T-cell (primary cell): ENCODE measurements around the gene C1orf116. TPM values are rescaled to one million over a fixed set of nuclear protein-coding genes. Genes with fewer than 3 reads are reported as not detected.

Source experiments
- ATAC-seq, 4 experiments: fragments of 200-7000 bp in 3 of 4; fragments of 150-1000 bp in 1 of 4; cut with Tn5 transposase; replicated peaks in 1 of 4; 1 replicate in 3 of 4; 2 replicates in 1 of 4; pipeline ENCODE4 v1.10.0; 2021; ENCODE audit warnings: moderate library complexity in 3 of 4, mild to moderate bottlenecking in 2 of 4, moderate number of reproducible peaks in 1 of 4
- CTCF ChIA-PET, 2 donors: fragments of 300-600 bp; sonication (Branson Sonifier 250); formaldehyde crosslinking; loops; one replicate each; lab custom pipeline; 2022; ENCODE audit warnings: antibody characterized with exemption in 2 of 2; lab: Charles Lee
- POLR2A ChIA-PET, 2 donors: fragments of 300-600 bp; sonication (Branson Sonifier 250); formaldehyde crosslinking; loops; one replicate each; lab custom pipeline; 2022; ENCODE audit warnings: antibody characterized with exemption in 2 of 2; lab: Charles Lee
- DNase-seq, 35 experiments: peaks; one replicate each; pipeline versions ENCODE4 v3.0.0 to v3.0.0-alpha.2; 2013 to 2023
- H3K27ac ChIP-seq: one replicate; pipeline ENCODE4 v1.5.1; 2013; ENCODE audit warnings: low read length
- H3K27me3 ChIP-seq, 2 experiments: replicated peaks in 1 of 2; 1 replicate in 1 of 2; 2 replicates in 1 of 2; pipeline versions ENCODE4 v1.6.1 to v1.7.0; 2013; ENCODE audit warnings: low read length in 1 of 2, mixed read lengths in 1 of 2; ENCODE audit not compliant: control insufficient read depth in 2 of 2, insufficient read depth in 2 of 2; ENCODE audit errors: extremely low read depth in 1 of 2
- H3K36me3 ChIP-seq, 2 donors: 1 replicate in 1 of 2; 2 replicates in 1 of 2; pipeline versions ENCODE4 v1.6.1 to v1.7.0; 2013; ENCODE audit warnings: low read length in 1 of 2; ENCODE audit not compliant: control insufficient read depth in 2 of 2, insufficient read depth in 1 of 2; ENCODE audit errors: extremely low read depth in 1 of 2
- H3K4me1 ChIP-seq, 2 experiments: 1 replicate in 1 of 2; 2 replicates in 1 of 2; pipeline versions ENCODE4 v1.6.1 to v1.7.0; 2013; ENCODE audit warnings: low read length in 2 of 2, mixed read lengths in 1 of 2; ENCODE audit not compliant: insufficient read depth in 2 of 2, control insufficient read depth in 1 of 2; ENCODE audit errors: extremely low read depth in 1 of 2
- H3K4me3 ChIP-seq, 2 donors: 1 replicate in 1 of 2; 2 replicates in 1 of 2; pipeline versions ENCODE4 v1.5.1 to v1.7.0; 2013; ENCODE audit warnings: mild to moderate bottlenecking in 2 of 2, low read length in 1 of 2, moderate library complexity in 1 of 2; ENCODE audit not compliant: control insufficient read depth in 1 of 2; ENCODE audit errors: extremely low read depth in 1 of 2
- H3K9me3 ChIP-seq: 2 replicates; pipeline ENCODE4 v1.7.0; 2013
- H3K27ac Mint-ChIP-seq, 2 donors: one replicate each; pipeline ENCODE4 v1.8.0; 2020 to 2021; ENCODE audit warnings: mild to moderate bottlenecking in 2 of 2, mixed read lengths in 2 of 2
- H3K27me3 Mint-ChIP-seq, 2 donors: one replicate each; pipeline ENCODE4 v1.8.0; 2021 to 2022; ENCODE audit warnings: mixed read lengths in 2 of 2
- H3K36me3 Mint-ChIP-seq: one replicate; pipeline ENCODE4 v1.8.0; 2021; ENCODE audit warnings: mixed read lengths
- H3K4me1 Mint-ChIP-seq, 3 donors: one replicate each; pipeline ENCODE4 v1.8.0; 2020 to 2022; ENCODE audit warnings: mixed read lengths in 3 of 3, mild to moderate bottlenecking in 1 of 3
- H3K4me3 Mint-ChIP-seq, 3 donors: one replicate each; pipeline ENCODE4 v1.8.0; 2020 to 2022; ENCODE audit warnings: mild to moderate bottlenecking in 3 of 3, mixed read lengths in 3 of 3, moderate library complexity in 3 of 3
- H3K9me3 Mint-ChIP-seq, 3 donors: one replicate each; pipeline ENCODE4 v1.8.0; 2020 to 2022; ENCODE audit warnings: mixed read lengths in 3 of 3
- WGBS: methylation state at CpG from one replicate; pipeline ENCODE4 v1.1.5; 2013; ENCODE audit warnings: missing lambda C conversion rate; ENCODE audit not compliant: insufficient coverage; 5-methylcytosine and 5-hydroxymethylcytosine counted together
- total RNA-seq, 35 experiments: library from RNA in 6 of 35; stranded (reverse) in 6 of 35; fragments of 120-200 nt in 1 of 35; gene quantifications; one replicate each; pipeline versions ENCODE4 v1.2.1 to v1.2.4 and lab custom pipeline; 2013 to 2026

C1orf116 gene
- total RNA-seq, 5 donors from 2014 or later (not counting 1 experiment from before 2014, with no cell fraction given): 0.08 to 0.29 (median 0.14) TPM

GRCh38 chr1:206987873-206988272 is 44.7 kb downstream of the C1orf116 start:
- no peak for DNase-seq
- H3K36me3 Mint-ChIP-seq: no peaks in the 10 kb centered on the region
- ChIA-PET CTCF (interaction anchor here in 1 of 2 donors (0.6 kb wide), 1 partner anchor 23 kb away, joined by 4 read pairs; no protein-coding TSS in a partner anchor), POLR2A (no interaction called here)
- Histone ChIP-seq H3K27ac (no peak overlapping the region), H3K4me3 (no peak overlapping the region), H3K27me3 (peaks cover 0 to 15% of the 10 kb centered on the region in 2 experiments), H3K36me3 (no peaks in the 10 kb centered on the region), H3K9me3 (no peaks in the 10 kb centered on the region), H3K4me1 (no peaks in the 10 kb centered on the region)
- H3K9me3 Mint-ChIP-seq: no peaks in the 10 kb centered on the region
- H3K27ac Mint-ChIP-seq: no peak overlapping the region
- no peak for ATAC-seq
- peaks cover 37 to 43% of the 10 kb centered on the region in 2 donors for H3K27me3 Mint-ChIP-seq
- no peak overlapping the region for H3K4me3 Mint-ChIP-seq
- no peaks in the 10 kb centered on the region for H3K4me1 Mint-ChIP-seq
- 100% methylated on average over 1 of the region's 1 CpG for WGBS

- Mint-ChIP-seq H3K27ac (no peak overlapping the region), H3K36me3 (no peaks in the 10 kb centered on the region), H3K4me3 (no peak overlapping the region), H3K27me3 (peaks cover 31 to 34% of the 10 kb centered on the region in 2 donors), H3K4me1 (no peaks in the 10 kb centered on the region), H3K9me3 (no peaks in the 10 kb centered on the region)
- POLR2A ChIA-PET: no interaction called here
- 100% methylated on average over 2 of the region's 3 CpGs for WGBS
- H3K27me3 ChIP-seq: peaks cover 0 to 11% of the 10 kb centered on the region in 2 experiments
- no peaks in the 10 kb centered on the region for H3K4me1 ChIP-seq
- no peaks in the 10 kb centered on the region for H3K9me3 ChIP-seq
- no peak for ATAC-seq
- DNase-seq: no peak
- CTCF ChIA-PET: no interaction called here
- no peak overlapping the region for H3K27ac ChIP-seq
- no peaks in the 10 kb centered on the region for H3K36me3 ChIP-seq
- no peak overlapping the region for H3K4me3 ChIP-seq
These were observed 45.7 kb downstream of the C1orf116 start for GRCh38 chr1:206986885-206987284.

GRCh38 chr1:206986402-206986801 is 46.2 kb downstream of the C1orf116 start:
- Histone ChIP-seq H3K9me3 (no peaks in the 10 kb centered on the region), H3K4me1 (no peaks in the 10 kb centered on the region), H3K4me3 (no peak overlapping the region), H3K36me3 (no peaks in the 10 kb centered on the region), H3K27me3 (peaks cover 0 to 10% of the 10 kb centered on the region in 2 experiments), H3K27ac (no peak overlapping the region)
- Mint-ChIP-seq H3K36me3 (no peaks in the 10 kb centered on the region), H3K27ac (no peak overlapping the region), H3K27me3 (peaks cover 28 to 31% of the 10 kb centered on the region in 2 donors), H3K4me1 (no peaks in the 10 kb centered on the region), H3K9me3 (no peaks in the 10 kb centered on the region), H3K4me3 (no peak overlapping the region)
- no peak for ATAC-seq
- no CpG with 5 or more reads among the region's 3 CpGs for WGBS
- DNase-seq: no peak
- ChIA-PET POLR2A (no interaction called here), CTCF (interaction anchor here (0.8 to 1.1 kb wide), 4 partner anchors 10 to 329 kb away, joined by 3 to 4 read pairs (median 4); no protein-coding TSS in a partner anchor)

GRCh38 chr1:206985162-206985749 is 47.3 kb downstream of the C1orf116 start:
- H3K4me1 ChIP-seq: no peaks in the 10 kb centered on the region
- ATAC-seq: no peak
- H3K27me3 ChIP-seq: peaks cover 0 to 10% of the 10 kb centered on the region in 2 experiments
- H3K4me3 ChIP-seq: no peak overlapping the region
- Mint-ChIP-seq H3K4me3 (no peak overlapping the region), H3K36me3 (no peaks in the 10 kb centered on the region), H3K4me1 (no peaks in the 10 kb centered on the region), H3K27me3 (peaks cover 21 to 29% of the 10 kb centered on the region in 2 donors), H3K9me3 (no peaks in the 10 kb centered on the region), H3K27ac (no peak overlapping the region)
- 86% methylated on average over 6 of the region's 10 CpGs for WGBS
- no peak overlapping the region for H3K27ac ChIP-seq
- no peaks in the 10 kb centered on the region for H3K9me3 ChIP-seq
- POLR2A ChIA-PET: interaction anchor here in 1 of 2 donors (0.6 kb wide), 1 partner anchor 42 kb away, joined by 3 read pairs; no protein-coding TSS in a partner anchor
- no peak for DNase-seq
- CTCF ChIA-PET: no interaction called here
- H3K36me3 ChIP-seq: no peaks in the 10 kb centered on the region

- H3K27ac Mint-ChIP-seq: no peak overlapping the region
- no peak overlapping the region for H3K27ac ChIP-seq
- H3K36me3 ChIP-seq: no peaks in the 10 kb centered on the region
- no peak overlapping the region for H3K4me3 ChIP-seq
- peaks cover 12 to 29% of the 10 kb centered on the region in 2 donors for H3K27me3 Mint-ChIP-seq
- H3K4me1 Mint-ChIP-seq: no peaks in the 10 kb centered on the region
- ChIA-PET POLR2A (interaction anchor here in 1 of 2 donors (0.7 kb wide), 1 partner anchor 19 kb away, joined by 3 read pairs; no protein-coding TSS in a partner anchor), CTCF (interaction anchor here (0.5 to 3.4 kb wide), 28 partner anchors 9 to 492 kb away, joined by 3 to 19 read pairs (median 5); partner anchors contain the start of genes FCMR (in 2 of the 2), DYRK3 (in 1 of the 2) and EIF2D (in 1 of the 2))
- H3K27me3 ChIP-seq: peaks cover 0 to 10% of the 10 kb centered on the region in 2 experiments
- no peak overlapping the region for H3K4me3 Mint-ChIP-seq
- DNase-seq (peak; percentile 16 to 75 (median 53)), ATAC-seq (peak; percentile 71 to 85 (median 80))
- no peaks in the 10 kb centered on the region for H3K4me1 ChIP-seq
- WGBS: 34% methylated on average over 4 of the region's 4 CpGs
- H3K9me3 Mint-ChIP-seq: no peaks in the 10 kb centered on the region
- H3K9me3 ChIP-seq: no peaks in the 10 kb centered on the region
- no peaks in the 10 kb centered on the region for H3K36me3 Mint-ChIP-seq
These were observed 50.3 kb downstream of the C1orf116 start for GRCh38 chr1:206982216-206982615.

GRCh38 chr1:206979379-206980043 is 53.0 kb downstream of the C1orf116 start:
- peaks cover 0 to 5% of the 10 kb centered on the region in 2 experiments for H3K27me3 ChIP-seq
- no peak for DNase-seq
- POLR2A ChIA-PET: no interaction called here
- Mint-ChIP-seq H3K4me1 (no peaks in the 10 kb centered on the region), H3K9me3 (no peaks in the 10 kb centered on the region), H3K4me3 (no peak overlapping the region), H3K27ac (no peak overlapping the region), H3K36me3 (no peaks in the 10 kb centered on the region), H3K27me3 (peaks cover 0 to 15% of the 10 kb centered on the region in 2 donors)
- no peaks in the 10 kb centered on the region for H3K4me1 ChIP-seq
- no peak for ATAC-seq
- no peaks in the 10 kb centered on the region for H3K9me3 ChIP-seq
- no peak overlapping the region for H3K27ac ChIP-seq
- no peak overlapping the region for H3K4me3 ChIP-seq
- H3K36me3 ChIP-seq: no peaks in the 10 kb centered on the region
- CTCF ChIA-PET: interaction anchor here (0.9 to 1.5 kb wide), 3 partner anchors 61 to 245 kb away, joined by 3 to 4 read pairs (median 3); no protein-coding TSS in a partner anchor
- WGBS: 88% methylated on average over 2 of the region's 3 CpGs
